DND-41 (cell line): ENCODE results near the gene TBC1D8B.

Experiments used
- ATAC-seq: fragments of 200-7000 bp; cut with Tn5 transposase; 3 replicates; pipeline ENCODE4 v1.9.1; 2021; ENCODE audit warnings: low read depth; ENCODE audit not compliant: insufficient read depth
- DNase-seq: peaks from one replicate; pipeline ENCODE4 v3.0.0-alpha.2; 2020
- H2AFZ ChIP-seq: 2 replicates; pipeline ENCODE4 v1.6.0; 2012; ENCODE audit warnings: low read depth, low read length
- H3K27ac ChIP-seq: 2 replicates; pipeline ENCODE4 v1.5.1; 2012; ENCODE audit warnings: low read length, inconsistent platforms
- H3K27me3 ChIP-seq: fragments of 200-600 bp; sonication (generic); 2 replicates; pipeline ENCODE4 v1.6.0; 2012; ENCODE audit warnings: low read length, mild to moderate bottlenecking, inconsistent platforms; ENCODE audit not compliant: insufficient read depth, poor library complexity
- H3K36me3 ChIP-seq: 2 replicates; pipeline ENCODE4 v1.5.1; 2012; ENCODE audit warnings: low read length, inconsistent platforms; ENCODE audit not compliant: insufficient read depth
- H3K4me1 ChIP-seq: 2 replicates; pipeline ENCODE4 v1.5.1; 2012; ENCODE audit warnings: mild to moderate bottlenecking, low read length; ENCODE audit not compliant: insufficient read depth
- H3K4me2 ChIP-seq: 2 replicates; pipeline ENCODE4 v1.6.0; 2012; ENCODE audit warnings: mild to moderate bottlenecking, moderate library complexity, low read length, inconsistent platforms; ENCODE audit not compliant: insufficient read depth
- H3K4me3 ChIP-seq, 2 experiments: fragments of 200-600 bp in 1 of 2; shearing (Covaris generic) in 1 of 2; 2 replicates each; pipeline ENCODE4 v1.5.1; 2012 to 2016; ENCODE audit warnings: inconsistent platforms in 2 of 2, low read length in 2 of 2, mild to moderate bottlenecking in 2 of 2, low read depth in 1 of 2, moderate library complexity in 1 of 2
- H3K79me2 ChIP-seq: 2 replicates; pipeline ENCODE4 v1.6.0; 2012; ENCODE audit warnings: low read length, inconsistent platforms; ENCODE audit not compliant: insufficient read depth
- H3K9ac ChIP-seq: 2 replicates; pipeline ENCODE4 v1.6.0; 2012; ENCODE audit warnings: low read depth, mild to moderate bottlenecking, inconsistent platforms, low read length, moderate library complexity
- H3K9me3 ChIP-seq: 2 replicates; pipeline ENCODE4 v1.5.1; 2012; ENCODE audit warnings: low read length, moderate library complexity, mild to moderate bottlenecking, inconsistent platforms; ENCODE audit not compliant: insufficient read depth, severe bottlenecking
- H4K20me1 ChIP-seq: 2 replicates; pipeline ENCODE4 v1.6.0; 2012; ENCODE audit warnings: low read length; ENCODE audit not compliant: insufficient read depth
- EZH2 ChIP-seq: IDR thresholded peaks from 3 replicates; pipeline ENCODE4 v1.6.1; 2012; ENCODE audit warnings: borderline replicate concordance, low read depth, mild to moderate bottlenecking, moderate library complexity, low read length, inconsistent platforms; ENCODE audit not compliant: severe bottlenecking
- TF ChIP-seq, protein P1 (sequence below): IDR thresholded peaks from 2 replicates; pipeline ENCODE4 v1.5.1; 2012; ENCODE audit warnings: borderline replicate concordance, low read length, moderate library complexity, mild to moderate bottlenecking; ENCODE audit not compliant: poor library complexity, severe bottlenecking; ENCODE audit errors: extremely low read depth

The TBC1D8B gene

GRCh38 chrX:106875151-106875550, 72.7 kb downstream of the TBC1D8B start:
- Histone ChIP-seq H3K27me3 (no peaks in the 10 kb centered on the region), H3K4me3 (no peak overlapping the region), H4K20me1 (no peaks in the 10 kb centered on the region), H3K36me3 (no peaks in the 10 kb centered on the region), H3K4me2 (no peak overlapping the region), H3K79me2 (no peaks in the 10 kb centered on the region), H3K9me3 (no peaks in the 10 kb centered on the region), H3K9ac (no peak overlapping the region), H3K4me1 (no peaks in the 10 kb centered on the region), H3K27ac (no peak overlapping the region), H2AFZ (no peak overlapping the region)
- DNase-seq (no peak), ATAC-seq (no peak)
- no peak for TF ChIP-seq EZH2
- TF ChIP-seq, protein P1, sequence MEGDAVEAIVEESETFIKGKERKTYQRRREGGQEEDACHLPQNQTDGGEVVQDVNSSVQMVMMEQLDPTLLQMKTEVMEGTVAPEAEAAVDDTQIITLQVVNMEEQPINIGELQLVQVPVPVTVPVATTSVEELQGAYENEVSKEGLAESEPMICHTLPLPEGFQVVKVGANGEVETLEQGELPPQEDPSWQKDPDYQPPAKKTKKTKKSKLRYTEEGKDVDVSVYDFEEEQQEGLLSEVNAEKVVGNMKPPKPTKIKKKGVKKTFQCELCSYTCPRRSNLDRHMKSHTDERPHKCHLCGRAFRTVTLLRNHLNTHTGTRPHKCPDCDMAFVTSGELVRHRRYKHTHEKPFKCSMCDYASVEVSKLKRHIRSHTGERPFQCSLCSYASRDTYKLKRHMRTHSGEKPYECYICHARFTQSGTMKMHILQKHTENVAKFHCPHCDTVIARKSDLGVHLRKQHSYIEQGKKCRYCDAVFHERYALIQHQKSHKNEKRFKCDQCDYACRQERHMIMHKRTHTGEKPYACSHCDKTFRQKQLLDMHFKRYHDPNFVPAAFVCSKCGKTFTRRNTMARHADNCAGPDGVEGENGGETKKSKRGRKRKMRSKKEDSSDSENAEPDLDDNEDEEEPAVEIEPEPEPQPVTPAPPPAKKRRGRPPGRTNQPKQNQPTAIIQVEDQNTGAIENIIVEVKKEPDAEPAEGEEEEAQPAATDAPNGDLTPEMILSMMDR: no peak

DNA sequence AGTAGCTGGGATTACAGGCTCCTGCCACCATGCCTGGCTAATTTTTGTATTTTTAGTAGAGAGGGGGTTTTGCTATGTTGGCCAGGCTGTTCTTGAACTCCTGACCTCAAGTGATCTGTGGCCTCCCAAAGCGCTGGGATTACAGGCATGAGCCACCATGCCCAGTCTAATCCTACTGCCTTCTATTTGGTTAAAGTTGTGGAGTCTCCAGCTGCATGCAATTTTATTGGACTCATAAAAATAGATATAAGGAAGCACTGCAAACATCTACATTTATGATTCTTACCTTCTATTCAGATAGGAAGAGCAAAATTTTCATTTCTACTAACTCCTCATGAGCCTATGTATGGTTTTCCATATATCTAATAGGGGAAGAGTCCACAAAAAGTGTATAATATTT, 87.0 kb downstream of the TBC1D8B start:
- Histone ChIP-seq H2AFZ (no peak overlapping the region), H3K27me3 (no peaks in the 10 kb centered on the region), H3K4me2 (no peak overlapping the region), H3K4me1 (no peaks in the 10 kb centered on the region), H3K9me3 (no peaks in the 10 kb centered on the region), H3K4me3 (no peak overlapping the region), H3K79me2 (no peaks in the 10 kb centered on the region), H3K9ac (no peak overlapping the region), H3K27ac (no peak overlapping the region), H3K36me3 (no peaks in the 10 kb centered on the region), H4K20me1 (no peaks in the 10 kb centered on the region)
- no peak for TF ChIP-seq EZH2
- TF ChIP-seq, protein P1: no peak
- ATAC-seq: no peak
- DNase-seq: no peak

GRCh38 chrX:106891762-106892460, 89.4 kb downstream of the TBC1D8B start:
- Histone ChIP-seq H3K27me3 (no peaks in the 10 kb centered on the region), H4K20me1 (no peaks in the 10 kb centered on the region), H3K4me2 (no peak overlapping the region), H3K4me1 (no peaks in the 10 kb centered on the region), H3K4me3 (no peak overlapping the region), H3K79me2 (no peaks in the 10 kb centered on the region), H3K27ac (no peak overlapping the region), H2AFZ (no peak overlapping the region), H3K36me3 (no peaks in the 10 kb centered on the region), H3K9me3 (no peaks in the 10 kb centered on the region), H3K9ac (no peak overlapping the region)
- DNase-seq (no peak), ATAC-seq (no peak)
- no peak for TF ChIP-seq EZH2
- TF ChIP-seq, protein P1: no peak
